WI38 (cell line): ENCODE data around the gene NR1D2.
"Not testable (repeated sequence)": the region's sequence is repeated elsewhere in the genome, so short reads cannot be mapped to it uniquely, and the experiment has no call there.

Experiments used
- H3K4me3 ChIP-seq: 2 replicates; pipeline ENCODE4 v1.5.1; 2011; ENCODE audit warnings: low read depth, mild to moderate bottlenecking, control low read depth, low read length
- TF ChIP-seq, protein P1 (sequence below): IDR thresholded peaks from 2 replicates; pipeline ENCODE4 v1.5.1; 2012; ENCODE audit warnings: low read depth, mild to moderate bottlenecking, control low read depth, low read length

Gene NR1D2

DNA sequence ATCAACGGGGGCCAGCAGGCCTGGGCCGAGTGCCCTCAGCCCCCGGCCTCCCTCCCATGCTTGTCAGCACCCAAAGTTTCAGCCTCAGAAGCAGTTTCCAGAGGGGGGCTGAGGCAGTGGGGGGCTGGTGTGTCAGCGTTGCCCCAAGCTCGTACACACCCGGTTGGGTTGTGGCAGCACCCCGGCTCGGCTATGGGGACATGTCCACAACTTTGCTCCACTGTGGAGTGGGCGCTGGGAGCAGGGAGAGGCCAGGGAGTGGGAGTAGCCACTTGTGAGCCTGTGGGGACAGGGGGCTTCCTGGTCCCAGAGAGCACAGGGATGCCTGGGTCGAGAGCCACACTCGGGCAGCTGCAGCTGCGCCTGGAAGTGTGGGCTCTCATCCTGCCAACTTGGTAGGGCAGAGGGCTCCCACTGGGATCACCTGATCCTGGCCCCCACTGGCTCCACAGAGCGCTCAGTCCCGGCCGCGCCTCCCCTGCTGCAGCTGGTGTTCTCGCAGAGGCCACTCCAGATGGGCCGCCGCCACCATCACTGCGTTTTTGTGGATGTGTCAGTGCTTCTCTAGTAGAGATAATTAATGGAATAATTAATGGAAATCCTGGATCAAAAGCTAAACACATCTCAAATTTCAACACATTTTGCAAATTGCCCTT lies 75.1 kb downstream of the NR1D2 start:
- TF ChIP-seq, protein P1, sequence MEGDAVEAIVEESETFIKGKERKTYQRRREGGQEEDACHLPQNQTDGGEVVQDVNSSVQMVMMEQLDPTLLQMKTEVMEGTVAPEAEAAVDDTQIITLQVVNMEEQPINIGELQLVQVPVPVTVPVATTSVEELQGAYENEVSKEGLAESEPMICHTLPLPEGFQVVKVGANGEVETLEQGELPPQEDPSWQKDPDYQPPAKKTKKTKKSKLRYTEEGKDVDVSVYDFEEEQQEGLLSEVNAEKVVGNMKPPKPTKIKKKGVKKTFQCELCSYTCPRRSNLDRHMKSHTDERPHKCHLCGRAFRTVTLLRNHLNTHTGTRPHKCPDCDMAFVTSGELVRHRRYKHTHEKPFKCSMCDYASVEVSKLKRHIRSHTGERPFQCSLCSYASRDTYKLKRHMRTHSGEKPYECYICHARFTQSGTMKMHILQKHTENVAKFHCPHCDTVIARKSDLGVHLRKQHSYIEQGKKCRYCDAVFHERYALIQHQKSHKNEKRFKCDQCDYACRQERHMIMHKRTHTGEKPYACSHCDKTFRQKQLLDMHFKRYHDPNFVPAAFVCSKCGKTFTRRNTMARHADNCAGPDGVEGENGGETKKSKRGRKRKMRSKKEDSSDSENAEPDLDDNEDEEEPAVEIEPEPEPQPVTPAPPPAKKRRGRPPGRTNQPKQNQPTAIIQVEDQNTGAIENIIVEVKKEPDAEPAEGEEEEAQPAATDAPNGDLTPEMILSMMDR, result no peak
- no peak overlapping the region for H3K4me3 ChIP-seq

- TF ChIP-seq, protein P1, result no peak
- no peak overlapping the region for H3K4me3 ChIP-seq
Measured at GRCh38 chr3:24023197-24023596, 78.1 kb downstream of the NR1D2 start.

DNA sequence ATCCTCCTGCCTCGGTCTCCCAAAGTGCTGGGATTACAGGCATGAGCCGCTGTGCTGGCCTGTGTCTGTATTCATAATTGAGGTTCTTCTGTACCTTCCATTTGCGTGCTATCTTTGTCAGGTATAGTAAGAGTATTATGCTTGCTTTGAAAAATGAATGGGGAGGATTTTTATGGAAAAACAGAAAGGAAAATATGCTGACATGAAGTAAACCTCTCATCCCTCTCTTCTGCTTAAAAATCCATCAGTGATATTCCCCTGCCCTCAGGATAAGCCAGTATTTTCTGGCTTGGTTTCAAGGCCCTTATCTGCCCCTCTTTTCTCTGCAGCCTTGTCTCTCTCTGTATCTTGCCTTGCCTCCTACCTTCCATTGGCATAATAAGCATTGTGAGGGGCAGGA lies 80.7 kb downstream of the NR1D2 start:
- TF ChIP-seq, protein P1, result no peak
- H3K4me3 ChIP-seq, result no peak overlapping the region

- not testable (repeated sequence) for H3K4me3 ChIP-seq
Measured at GRCh38 chr3:24026665-24027064, 81.6 kb downstream of the NR1D2 start.

GRCh38 chr3:24027946-24028345 lies 82.9 kb downstream of the NR1D2 start:
- H3K4me3 ChIP-seq, result no peak overlapping the region
- TF ChIP-seq, protein P1, result no peak
